HG03469 (cell line): ENCODE data around the gene SULT1E1.

Source experiments
- ATAC-seq: cut with Tn5 transposase; IDR thresholded peaks from one replicate; pipeline ENCODE4 v1.9.1; 2021; ENCODE audit warnings: mild to moderate bottlenecking, moderate library complexity, moderate number of reproducible peaks; ENCODE audit not compliant: unreplicated experiment

SULT1E1 gene, protein sequence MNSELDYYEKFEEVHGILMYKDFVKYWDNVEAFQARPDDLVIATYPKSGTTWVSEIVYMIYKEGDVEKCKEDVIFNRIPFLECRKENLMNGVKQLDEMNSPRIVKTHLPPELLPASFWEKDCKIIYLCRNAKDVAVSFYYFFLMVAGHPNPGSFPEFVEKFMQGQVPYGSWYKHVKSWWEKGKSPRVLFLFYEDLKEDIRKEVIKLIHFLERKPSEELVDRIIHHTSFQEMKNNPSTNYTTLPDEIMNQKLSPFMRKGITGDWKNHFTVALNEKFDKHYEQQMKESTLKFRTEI

DNA sequence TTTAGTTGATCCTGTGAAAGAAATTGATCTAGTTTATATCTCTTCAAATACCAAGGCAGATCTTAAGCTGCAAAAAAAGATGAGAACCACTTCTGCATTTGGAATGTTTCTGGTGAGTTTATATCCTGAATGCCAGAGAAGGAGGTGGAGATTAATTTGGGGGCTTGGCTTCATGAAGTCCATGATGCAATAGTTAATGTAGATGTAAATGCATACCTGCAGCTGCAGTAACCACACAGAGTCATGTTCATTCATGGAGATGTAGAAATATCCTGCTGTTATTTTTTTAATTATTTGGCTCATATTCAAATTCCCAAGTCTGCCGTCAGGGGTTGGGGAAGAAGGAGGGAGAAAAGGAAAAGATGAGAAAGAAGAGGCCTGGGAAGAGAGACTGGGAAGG lies at the start of gene SULT1E1:
TSS of gene SULT1E1 (minus strand) at position 94 of the 400 bp plus-strand sequence. CDS start 2,501 bp downstream, outside the sequence.
- no peak for ATAC-seq

DNA sequence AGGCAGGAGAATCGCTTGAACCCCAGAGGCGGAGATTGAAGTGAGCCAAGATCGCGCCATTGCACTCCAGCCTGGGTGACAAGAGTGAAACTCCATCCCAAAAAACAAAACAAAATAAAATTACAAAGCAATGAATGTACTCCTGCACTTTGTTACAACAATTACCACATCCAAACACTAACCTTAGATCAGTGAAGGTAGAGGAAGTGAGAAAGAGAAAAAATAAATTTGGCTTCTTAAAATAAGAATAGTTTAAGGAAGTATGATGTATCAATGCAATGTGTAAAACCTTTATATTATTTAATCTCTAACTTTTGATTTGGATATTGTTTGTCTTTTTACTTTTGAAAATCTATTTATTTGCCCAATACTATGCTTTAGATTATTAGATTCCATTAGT lies 49.2 kb upstream of the SULT1E1 start:
- ATAC-seq = no peak

DNA sequence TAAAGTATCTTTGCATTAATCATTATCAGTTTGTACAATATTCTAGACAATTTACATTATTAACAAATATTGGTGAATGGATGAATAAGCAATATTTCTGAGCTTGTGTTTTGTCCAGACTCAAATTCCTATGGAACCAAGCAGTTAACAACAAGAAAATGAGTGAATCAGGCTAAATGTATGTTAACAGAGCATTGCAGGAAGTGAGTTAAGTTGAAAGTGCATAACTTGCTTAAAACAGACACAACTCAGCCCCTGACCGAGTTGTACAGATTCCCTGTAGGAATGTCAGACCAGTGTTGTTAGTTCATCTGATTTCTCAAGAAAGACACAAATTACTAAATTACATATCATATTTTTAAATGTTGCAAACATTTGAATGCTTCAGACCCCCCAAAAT lies 47.2 kb upstream of the SULT1E1 start:
- no peak for ATAC-seq

DNA sequence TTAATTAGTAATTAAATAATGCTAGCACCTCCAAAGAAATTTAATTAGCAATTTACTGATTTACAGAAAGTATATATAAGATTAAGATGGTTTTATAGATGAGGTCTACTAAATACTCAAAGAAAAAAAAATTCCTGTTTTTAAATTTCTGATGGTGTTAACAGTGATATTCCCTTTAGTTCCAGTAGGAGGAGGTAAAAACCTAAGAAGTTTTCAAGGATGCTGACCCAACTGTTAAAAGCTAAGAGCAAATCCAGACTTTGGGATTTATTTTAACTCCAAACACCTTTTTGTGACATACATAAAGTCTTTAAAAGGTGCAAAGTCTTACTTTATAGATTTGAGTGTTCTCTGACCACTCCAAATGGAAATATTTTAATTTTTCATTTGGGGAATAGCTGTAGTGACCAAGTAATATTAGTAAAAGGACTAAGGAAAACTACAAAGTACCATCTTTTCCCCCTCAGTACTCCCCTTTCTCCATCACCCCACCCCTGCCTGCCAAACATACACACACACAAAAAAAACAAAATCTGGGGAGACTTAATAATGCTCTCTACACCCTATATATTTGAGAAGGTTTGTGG lies 36.7 kb upstream of the SULT1E1 start:
- ATAC-seq = no peak

DNA sequence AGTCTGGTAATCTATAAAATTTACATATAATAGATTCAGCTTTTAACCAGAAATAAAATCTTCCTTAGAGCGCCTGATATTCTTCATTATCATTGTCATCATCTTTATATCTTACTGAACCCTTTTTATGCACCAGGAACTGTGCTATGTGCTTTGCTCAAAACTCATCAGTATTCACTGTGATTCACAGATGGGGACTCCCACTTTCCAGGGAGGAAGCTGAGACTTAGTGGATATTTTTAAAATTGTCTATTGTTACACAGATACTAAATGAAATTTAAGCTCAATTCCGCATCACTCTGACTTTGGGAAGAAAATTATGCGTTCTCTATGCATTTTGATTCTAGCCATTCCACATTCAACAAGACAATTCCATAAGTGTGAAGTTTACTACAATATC lies 34.8 kb upstream of the SULT1E1 start:
- no peak for ATAC-seq

DNA sequence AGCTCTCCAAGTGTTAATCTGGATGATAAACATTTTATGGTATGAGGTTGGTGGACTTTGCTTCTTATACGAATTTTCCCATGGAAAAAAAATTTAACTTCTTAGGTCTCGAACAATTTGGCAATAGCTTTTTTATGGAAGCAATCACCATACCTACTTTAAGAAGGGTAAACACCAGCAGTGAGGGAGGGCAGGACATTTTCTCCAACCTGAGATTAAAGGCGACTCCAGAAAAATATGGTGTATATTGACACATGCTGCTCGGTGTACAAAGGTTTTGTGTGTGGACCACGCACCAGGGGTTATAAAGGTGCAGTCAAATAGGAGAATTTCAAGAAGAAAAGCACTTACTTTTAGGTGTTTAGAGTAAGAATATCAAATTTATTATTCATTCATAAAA lies 34.2 kb upstream of the SULT1E1 start:
- ATAC-seq = no peak

DNA sequence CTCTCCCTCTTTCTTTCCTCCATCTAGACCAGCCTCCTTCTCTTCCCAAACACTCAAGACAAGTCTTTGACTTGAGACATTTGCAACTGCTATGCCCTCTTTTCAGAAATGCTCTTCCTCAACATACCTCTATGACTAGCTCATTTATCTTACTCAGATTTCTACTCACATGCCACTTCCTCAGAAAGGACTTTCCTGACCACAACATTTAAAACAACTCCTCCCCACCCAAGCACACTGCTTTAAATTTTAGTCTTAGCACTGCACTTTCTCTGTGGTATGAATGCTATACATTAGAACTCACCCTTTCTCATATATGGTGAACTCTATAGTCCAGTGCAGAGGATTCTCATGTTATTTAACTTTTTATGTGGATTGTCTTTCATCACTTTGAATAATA lies 28.4 kb upstream of the SULT1E1 start:
- ATAC-seq = no peak

DNA sequence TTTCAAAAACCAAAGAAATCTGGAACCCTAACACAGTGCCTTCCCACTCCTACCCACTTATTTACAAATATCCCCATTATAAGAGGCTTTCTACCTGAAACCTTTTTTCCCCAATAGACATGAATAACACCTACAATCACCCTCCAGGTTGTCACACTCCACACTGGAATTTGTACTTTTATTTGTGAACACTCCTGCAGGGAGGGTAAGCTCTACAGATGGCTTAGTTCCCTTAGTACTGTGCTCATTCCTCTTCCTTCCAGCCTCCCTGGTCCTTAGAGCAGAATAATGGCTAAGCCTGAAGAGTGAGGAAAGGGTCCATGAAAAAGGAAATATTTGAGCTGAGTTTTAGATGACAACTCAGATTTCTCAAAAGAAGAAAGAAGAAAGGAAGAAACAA lies 22.2 kb upstream of the SULT1E1 start:
- ATAC-seq = no peak

DNA sequence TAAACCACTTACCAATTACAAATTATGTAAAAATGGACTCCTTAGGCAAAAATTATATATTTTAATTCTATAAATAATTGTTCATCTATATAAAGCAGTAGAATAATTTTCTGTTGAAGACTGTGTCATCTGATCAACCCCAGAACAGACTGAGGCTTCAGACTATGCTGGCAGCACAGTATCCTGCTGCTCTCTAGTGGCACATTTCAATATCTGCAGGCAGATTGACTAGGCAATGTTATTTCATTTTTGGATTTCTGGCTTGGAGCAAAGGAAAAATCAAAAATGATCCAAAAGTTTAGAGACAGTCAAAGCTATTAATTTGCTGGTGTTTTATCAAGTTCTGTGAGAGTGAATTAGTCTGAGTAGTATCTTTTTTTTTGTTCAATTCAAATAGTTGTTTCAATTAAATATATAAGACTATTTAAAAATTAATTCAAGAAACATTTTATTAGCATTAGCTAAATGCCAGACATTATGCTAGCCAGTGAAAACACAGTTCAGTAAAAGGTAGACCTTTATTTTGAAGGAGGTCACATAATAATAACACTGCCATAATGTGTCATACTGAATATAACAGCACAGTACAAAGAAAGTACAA lies 21.3 kb upstream of the SULT1E1 start:
- peak; percentile 87 for ATAC-seq

DNA sequence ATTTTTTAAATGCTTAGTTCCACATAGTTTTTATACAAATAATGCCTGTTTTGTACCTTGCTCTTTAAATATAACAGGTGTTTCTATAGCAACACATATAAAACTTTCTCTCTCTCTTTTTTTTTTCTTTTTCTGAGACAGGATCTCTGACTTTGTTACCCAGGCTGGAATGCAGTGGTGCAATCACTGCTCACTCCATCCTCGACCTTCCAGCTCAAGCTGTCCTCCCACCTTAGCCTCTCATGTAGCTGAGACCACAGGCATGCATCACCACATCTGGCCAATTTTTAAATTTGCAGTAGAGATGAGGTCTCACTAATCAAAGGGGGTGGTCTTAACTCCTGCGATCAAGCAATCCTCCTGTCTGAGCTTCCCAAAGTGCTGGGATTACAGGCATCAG lies 18.3 kb upstream of the SULT1E1 start:
- ATAC-seq = no peak

DNA sequence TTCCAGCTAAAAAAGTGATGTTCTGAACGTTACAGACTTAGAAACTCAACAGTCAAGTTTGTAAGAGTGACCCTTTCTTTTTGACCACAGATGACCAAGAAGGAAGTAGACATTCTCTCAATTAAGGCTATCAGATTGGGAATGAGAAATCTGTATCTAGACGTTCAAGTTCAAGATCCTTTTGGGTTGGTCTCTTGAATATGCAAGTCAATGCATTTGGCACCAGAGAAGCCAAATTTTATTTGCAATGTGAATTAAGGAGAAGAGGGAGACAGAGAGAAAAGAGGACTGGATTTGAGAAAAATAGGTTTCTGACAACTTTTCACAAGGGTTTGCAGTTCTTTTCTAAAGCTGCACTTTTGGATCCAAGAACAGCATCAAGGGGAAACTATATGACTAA lies 17.5 kb upstream of the SULT1E1 start:
- no peak for ATAC-seq

DNA sequence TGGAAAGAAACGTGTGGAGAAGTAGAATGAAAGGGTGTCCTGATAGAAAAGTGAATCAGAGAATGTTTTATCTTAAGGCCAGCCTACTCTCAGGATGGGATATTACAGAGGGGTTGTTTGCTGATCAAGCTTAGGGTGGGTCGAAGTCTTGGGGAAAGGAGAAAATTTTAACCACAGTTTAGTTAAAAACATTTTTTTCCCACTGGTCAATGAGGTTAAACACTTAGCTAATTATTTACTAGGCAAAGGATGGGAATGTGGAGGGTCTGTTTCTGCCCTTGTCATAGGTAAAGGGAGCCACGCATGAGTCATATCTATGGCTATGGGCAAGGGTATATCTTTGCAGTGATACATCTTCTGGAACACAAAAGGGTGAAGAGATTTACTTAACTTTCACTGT lies 16.1 kb upstream of the SULT1E1 start:
- no peak for ATAC-seq

DNA sequence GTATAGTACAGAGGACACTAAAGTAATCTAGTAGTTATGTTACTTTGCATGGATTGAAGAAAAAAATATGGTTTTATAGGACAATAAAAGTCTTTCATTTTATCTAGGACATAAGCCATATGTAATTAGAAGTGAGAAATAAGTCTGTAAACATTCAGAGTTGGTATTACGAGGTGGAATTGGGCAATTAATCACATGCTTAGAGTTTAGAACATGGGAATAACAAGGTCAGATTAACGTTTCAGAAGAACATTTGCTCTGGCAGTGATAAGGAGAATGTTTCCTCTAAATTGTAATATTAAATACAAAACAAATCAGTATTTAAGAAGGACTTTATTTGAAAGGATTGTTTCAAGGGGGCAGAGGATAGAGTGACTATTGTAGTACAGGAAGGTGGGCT lies 15.6 kb upstream of the SULT1E1 start:
- ATAC-seq = no peak

DNA sequence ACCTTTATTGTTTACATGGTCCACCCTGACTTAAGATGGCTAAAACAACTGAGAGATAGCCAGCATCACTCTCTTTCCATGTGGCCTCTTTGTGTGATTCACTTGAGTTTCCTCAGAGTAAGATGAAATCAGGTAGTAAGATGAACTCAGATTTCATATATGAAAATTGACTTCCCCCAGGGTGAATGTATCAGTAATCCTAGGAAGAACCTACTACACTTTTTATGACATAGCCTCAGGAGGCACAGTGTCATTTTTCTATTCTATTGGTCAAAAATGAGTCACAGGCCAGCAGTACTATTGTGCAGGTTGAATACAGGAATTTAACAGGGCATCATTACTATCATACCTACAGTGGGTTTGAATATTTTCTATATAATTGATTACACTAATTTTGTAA lies 14.6 kb upstream of the SULT1E1 start:
- ATAC-seq = no peak

DNA sequence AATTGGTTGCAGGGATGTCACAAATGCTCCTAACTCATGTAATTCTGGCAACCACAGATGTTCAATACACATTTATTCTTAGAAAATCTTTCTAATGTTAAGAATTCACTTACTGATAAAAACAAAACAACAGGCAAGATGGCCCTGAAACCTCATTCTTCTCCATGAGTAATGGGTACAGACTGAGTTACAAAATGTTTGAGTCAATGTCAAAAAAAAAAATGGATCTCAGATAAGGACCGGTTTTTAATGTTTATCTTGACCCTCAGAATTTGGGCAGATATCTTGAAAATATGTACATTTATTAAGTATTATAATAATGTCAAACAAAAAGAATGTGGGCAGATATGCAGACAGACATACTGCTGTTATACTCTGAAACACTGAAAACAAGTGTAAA lies 1.8 kb upstream of the SULT1E1 start:
- no peak for ATAC-seq

DNA sequence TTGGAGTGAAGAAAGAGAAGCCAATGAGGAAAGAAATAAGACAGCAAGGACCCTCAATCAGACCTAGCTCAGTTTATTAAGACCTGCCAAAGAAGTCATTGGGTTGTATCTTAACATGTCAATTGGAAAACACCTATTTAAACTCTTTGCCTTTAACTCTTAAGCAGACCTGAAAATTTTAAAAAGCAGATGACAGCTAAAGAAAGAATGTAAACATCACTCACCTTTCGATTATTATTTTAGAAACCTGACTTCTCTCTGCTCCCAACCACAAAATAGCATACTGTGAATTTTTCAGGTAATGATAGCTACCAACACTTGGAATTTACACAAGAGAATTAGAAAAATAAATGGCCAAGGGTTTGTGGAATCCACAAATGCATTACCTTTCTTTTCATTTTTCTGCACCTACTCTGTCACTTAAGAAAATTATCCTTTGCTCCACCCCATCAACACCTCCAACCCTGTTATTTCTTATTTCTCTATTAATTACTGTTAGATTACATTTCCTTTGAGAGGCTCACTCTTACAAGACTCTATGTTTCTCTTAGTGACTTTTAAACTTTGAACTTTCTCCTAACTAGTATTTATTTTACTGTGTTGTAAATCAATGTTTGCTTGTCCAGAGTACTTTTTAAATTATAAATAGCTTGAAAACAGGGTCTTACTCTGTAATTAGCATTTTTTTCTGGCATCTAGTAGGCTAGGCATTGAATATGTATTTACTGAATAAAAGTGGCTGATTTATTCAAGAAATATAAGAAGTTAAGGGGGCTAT lies 765 bp upstream of the SULT1E1 start:
- no peak for ATAC-seq

DNA sequence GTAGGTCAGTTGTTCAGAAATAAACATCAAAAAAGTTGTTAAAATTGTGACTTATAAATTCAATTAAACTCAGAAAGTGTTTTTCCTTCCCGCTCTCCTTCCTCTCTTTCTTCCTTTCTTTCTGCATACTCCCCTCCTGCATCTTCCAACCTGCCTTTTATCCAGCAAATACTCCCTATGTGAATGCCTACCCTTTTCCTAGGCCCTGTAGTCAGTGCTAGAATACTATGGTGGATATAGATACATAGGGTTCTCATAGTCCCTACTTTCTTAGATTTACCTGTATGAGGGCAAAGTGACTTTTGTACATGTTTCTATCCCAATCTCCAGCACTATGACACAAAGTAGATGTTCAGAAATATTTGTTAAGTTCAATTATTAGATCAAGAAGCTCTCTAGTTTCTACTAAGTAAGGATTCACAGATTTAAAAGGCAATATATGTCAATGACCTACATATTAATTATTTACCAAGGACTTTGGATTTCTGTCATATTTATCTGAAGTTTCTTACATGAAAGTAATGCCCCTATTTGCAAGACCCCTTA lies 732 bp downstream of the SULT1E1 start:
- ATAC-seq = no peak

DNA sequence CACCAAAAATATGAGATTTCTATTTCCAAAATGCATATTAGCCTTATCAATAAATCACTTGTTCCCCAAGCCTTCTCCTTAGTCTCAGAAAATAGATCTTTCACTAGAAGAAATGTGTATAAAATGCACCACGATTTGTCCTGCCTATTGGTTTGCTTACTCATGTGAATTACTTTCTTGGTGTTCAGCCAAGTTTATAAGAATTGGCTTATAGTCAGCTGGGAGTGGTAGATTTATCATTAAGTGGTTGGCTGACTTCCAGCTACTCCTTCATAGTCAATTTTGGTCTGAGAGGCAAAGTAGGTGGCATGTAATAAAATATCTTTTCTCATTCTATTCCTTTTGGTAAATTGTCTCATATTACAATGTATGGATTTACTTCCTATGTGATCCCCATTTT lies 1.3 kb downstream of the SULT1E1 start:
- no peak for ATAC-seq

DNA sequence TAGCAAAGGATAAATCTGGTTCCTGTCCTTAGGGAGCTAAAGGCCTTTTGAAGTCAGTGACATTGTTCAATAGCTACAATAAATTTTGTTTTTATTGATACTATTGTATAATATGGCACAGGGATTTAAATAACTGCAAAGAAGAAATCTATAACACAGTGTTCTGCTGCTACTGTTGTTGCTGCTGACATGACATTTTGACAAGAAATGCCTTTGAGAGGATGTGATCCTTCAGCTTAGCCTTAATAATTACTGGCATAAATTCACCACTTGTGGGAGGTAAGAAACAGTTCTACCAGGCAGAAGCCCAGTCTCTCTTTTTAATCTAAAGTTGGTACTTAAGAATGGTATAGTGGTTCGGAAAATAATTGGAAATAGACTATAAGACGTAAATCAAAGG lies 4.1 kb downstream of the SULT1E1 start:
- no peak for ATAC-seq

DNA sequence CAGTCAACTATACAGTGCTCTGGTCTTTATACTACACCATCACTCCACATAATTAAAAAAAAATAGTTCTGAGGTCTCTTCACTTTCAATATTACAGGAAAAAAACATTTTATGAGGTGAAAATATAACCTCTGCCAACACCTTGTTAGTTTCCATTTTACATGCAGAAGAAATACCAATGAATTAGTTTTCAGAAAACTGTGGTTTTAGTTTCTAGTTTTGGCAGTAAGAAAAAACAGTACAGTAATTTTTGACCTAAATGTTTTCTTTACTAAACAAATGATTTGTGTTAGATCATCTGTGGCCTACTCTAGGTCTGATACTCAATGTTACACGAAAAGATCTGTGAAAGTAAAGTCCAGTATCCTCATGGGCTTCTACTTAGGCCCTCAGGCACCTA lies 10.0 kb downstream of the SULT1E1 start:
- ATAC-seq = peak; percentile 75

DNA sequence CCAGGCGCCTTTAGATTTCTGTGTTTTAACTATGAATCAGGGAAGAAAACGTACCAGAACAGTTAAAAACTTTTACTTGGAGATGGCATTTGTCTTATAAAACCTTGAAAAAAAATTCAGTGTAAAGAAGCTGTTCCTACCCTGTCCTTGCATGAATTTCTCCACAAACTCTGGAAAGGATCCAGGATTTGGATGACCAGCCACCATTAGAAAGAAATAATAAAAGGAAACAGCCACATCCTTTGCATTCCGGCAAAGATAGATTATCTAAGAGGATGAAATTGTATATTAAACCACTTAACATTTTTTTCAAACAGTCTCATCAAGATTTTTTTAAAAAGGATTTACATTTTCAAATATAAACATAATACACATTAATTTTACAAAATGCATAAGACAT lies 10.6 kb downstream of the SULT1E1 start:
- no peak for ATAC-seq
